LNCAP (cell line): ENCODE measurements around the gene AP5Z1.

Experiments
- CTCF ChIP-seq: fragments of 450-650 bp; IDR thresholded peaks from 2 replicates; pipeline ENCODE4 v1.5.1; 2017; ENCODE audit warnings: mild to moderate bottlenecking

The AP5Z1 gene

GRCh38 chr7:4731803-4732202 is 43.6 kb upstream of the AP5Z1 start:
- no peak for TF ChIP-seq CTCF

- TF ChIP-seq CTCF, result no peak
Observed at GRCh38 chr7:4733936-4734528, 41.4 kb upstream of the AP5Z1 start.

GRCh38 chr7:4734587-4735345 is 40.7 kb upstream of the AP5Z1 start:
- TF ChIP-seq CTCF, result no peak

GRCh38 chr7:4737300-4737699 is 38.1 kb upstream of the AP5Z1 start:
- TF ChIP-seq CTCF, result no peak

- TF ChIP-seq CTCF, result no peak
Observed at GRCh38 chr7:4738711-4739527, 36.5 kb upstream of the AP5Z1 start.

GRCh38 chr7:4739528-4739992 is 35.9 kb upstream of the AP5Z1 start:
- TF ChIP-seq CTCF, result no peak

GRCh38 chr7:4740796-4741195 is 34.6 kb upstream of the AP5Z1 start:
- no peak for TF ChIP-seq CTCF
